Measurements from ENCODE around the gene PLEK. TPM values are rescaled to one million over a fixed set of nuclear protein-coding genes. Genes with fewer than 3 reads are reported as not detected.

Gene PLEK
- total and polyA plus RNA-seq, 10 of the 15 experiments (the other 5 are each of a cell fraction or from before 2014, with no cell fraction given), result 229 to 804 (median 362) TPM

DNA sequence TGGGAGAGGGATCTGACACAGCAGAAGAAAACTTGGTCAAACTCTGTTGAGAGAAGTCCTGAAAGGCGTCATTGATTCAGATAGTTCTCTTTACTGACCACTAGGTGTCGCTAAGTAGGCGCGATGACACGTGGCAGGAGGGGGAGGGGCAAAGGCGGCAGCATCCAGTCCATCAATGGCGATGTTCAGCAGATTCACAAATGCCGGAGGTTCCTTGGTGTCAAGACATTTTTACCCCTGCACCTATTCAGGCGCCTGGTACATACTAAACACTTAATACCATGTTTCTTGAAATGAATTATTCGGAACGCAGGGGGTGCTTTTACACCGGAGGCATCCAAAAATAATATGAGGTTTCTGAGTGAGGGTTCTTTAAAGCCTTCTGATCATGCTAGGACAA, 3.0 kb upstream of the PLEK start (continued):
- TF ChIP-seq SIX5 (IDR thresholded peaks at IDR 0.05; ENCODE audit: low read depth, low read length, severe bottlenecking) (peak; percentile 7), IKZF2 (IDR thresholded peaks at IDR 0.05) (0 out of 4 replicates have a peak, but pooled peaks have one; percentile 13 to 43), IKZF1 (conservative IDR thresholded peaks at IDR 0.05) (peak; percentile 51; the same call in 1 of the 2 replicates), TCF3 (IDR thresholded peaks at IDR 0.05; ENCODE audit: borderline replicate concordance, insufficient read depth, low read depth, low read length) (0 out of 2 replicates have a peak, but pooled peaks have one; percentile 31), MXI1 (IDR thresholded peaks at IDR 0.05; ENCODE audit: low read depth, low read length) (peak; percentile 80), SMARCA5 (IDR thresholded peaks at IDR 0.05) (peak; percentile 96), SREBF1 (IDR thresholded peaks at IDR 0.05; ENCODE audit: low read length) (0 out of 2 replicates have a peak, but pooled peaks have one; percentile 46), BRCA1 (IDR thresholded peaks at IDR 0.05; ENCODE audit: low read depth, low read length) (no peak), RAD21 (IDR thresholded peaks at IDR 0.05; ENCODE audit: insufficient read depth, low read depth, low read length) (peak; percentile 97), RB1 (IDR thresholded peaks at IDR 0.05; ENCODE audit: borderline replicate concordance) (peak; percentile 66; the same call in 1 of the 2 replicates), NBN (IDR thresholded peaks at IDR 0.05) (peak; percentile 80), MYB (IDR thresholded peaks at IDR 0.05; ENCODE audit: borderline replicate concordance, low read depth, low read length) (no peak), SMAD1 (IDR thresholded peaks at IDR 0.05; ENCODE audit: low read depth, partially characterized antibody) (no peak), GATAD2B (conservative IDR thresholded peaks at IDR 0.05; ENCODE audit: low read depth) (peak; percentile 51; the same call in 1 of the 2 replicates), FOS (IDR thresholded peaks at IDR 0.05; ENCODE audit: borderline replicate concordance, extremely low read depth, insufficient read length) (no peak), TBL1XR1 (IDR thresholded peaks at IDR 0.05; ENCODE audit: low read depth, low read length) (peak; percentile 72; the same call in 1 of the 2 replicates), ESRRA (IDR thresholded peaks at IDR 0.05; ENCODE audit: low read length) (no peak), ZZZ3 (IDR thresholded peaks at IDR 0.05; ENCODE audit: control insufficient read depth, insufficient read length, low read depth) (no peak), WRNIP1 (IDR thresholded peaks at IDR 0.05; ENCODE audit: borderline replicate concordance, low read depth, low read length) (peak; percentile 96; the same call in 1 of the 2 replicates), CEBPB (IDR thresholded peaks at IDR 0.05; ENCODE audit: borderline replicate concordance in 1 of 2, low read depth in 2 of 2, low read length in 2 of 2) (no peak), RFX5 (IDR thresholded peaks at IDR 0.05; ENCODE audit: low read depth, low read length) (peak; percentile 57; the same call in 1 of the 2 replicates), STAT1 (conservative IDR thresholded peaks at IDR 0.05) (no peak), ZNF622 (IDR thresholded peaks at IDR 0.05) (no peak)
- TF ChIP-seq, protein P1, sequence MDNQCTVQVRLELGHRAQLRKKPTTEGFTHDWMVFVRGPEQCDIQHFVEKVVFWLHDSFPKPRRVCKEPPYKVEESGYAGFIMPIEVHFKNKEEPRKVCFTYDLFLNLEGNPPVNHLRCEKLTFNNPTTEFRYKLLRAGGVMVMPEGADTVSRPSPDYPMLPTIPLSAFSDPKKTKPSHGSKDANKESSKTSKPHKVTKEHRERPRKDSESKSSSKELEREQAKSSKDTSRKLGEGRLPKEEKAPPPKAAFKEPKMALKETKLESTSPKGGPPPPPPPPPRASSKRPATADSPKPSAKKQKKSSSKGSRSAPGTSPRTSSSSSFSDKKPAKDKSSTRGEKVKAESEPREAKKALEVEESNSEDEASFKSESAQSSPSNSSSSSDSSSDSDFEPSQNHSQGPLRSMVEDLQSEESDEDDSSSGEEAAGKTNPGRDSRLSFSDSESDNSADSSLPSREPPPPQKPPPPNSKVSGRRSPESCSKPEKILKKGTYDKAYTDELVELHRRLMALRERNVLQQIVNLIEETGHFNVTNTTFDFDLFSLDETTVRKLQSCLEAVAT (IDR thresholded peaks at IDR 0.05), result peak; percentile 53; the same call in 1 of the 2 replicates
- TF ChIP-seq, protein P2, sequence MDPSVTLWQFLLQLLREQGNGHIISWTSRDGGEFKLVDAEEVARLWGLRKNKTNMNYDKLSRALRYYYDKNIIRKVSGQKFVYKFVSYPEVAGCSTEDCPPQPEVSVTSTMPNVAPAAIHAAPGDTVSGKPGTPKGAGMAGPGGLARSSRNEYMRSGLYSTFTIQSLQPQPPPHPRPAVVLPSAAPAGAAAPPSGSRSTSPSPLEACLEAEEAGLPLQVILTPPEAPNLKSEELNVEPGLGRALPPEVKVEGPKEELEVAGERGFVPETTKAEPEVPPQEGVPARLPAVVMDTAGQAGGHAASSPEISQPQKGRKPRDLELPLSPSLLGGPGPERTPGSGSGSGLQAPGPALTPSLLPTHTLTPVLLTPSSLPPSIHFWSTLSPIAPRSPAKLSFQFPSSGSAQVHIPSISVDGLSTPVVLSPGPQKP (IDR thresholded peaks at IDR 0.05; ENCODE audit: low read depth, low read length), result no peak
- TF ChIP-seq, protein P3, sequence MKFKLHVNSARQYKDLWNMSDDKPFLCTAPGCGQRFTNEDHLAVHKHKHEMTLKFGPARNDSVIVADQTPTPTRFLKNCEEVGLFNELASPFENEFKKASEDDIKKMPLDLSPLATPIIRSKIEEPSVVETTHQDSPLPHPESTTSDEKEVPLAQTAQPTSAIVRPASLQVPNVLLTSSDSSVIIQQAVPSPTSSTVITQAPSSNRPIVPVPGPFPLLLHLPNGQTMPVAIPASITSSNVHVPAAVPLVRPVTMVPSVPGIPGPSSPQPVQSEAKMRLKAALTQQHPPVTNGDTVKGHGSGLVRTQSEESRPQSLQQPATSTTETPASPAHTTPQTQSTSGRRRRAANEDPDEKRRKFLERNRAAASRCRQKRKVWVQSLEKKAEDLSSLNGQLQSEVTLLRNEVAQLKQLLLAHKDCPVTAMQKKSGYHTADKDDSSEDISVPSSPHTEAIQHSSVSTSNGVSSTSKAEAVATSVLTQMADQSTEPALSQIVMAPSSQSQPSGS (IDR thresholded peaks at IDR 0.05; ENCODE audit: low read length), result no peak; the same call in 1 of the 2 replicates
- TF ChIP-seq, protein P4, sequence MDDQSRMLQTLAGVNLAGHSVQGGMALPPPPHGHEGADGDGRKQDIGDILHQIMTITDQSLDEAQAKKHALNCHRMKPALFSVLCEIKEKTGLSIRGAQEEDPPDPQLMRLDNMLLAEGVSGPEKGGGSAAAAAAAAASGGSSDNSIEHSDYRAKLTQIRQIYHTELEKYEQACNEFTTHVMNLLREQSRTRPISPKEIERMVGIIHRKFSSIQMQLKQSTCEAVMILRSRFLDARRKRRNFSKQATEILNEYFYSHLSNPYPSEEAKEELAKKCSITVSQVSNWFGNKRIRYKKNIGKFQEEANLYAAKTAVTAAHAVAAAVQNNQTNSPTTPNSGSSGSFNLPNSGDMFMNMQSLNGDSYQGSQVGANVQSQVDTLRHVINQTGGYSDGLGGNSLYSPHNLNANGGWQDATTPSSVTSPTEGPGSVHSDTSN (IDR thresholded peaks at IDR 0.05; ENCODE audit: insufficient replicate concordance, low read depth, low read length), result peak; percentile 42

All from GM12878 (cell line).